Neural progenitor cell (in vitro differentiated cells): Measurements from ENCODE around the gene SLIT1. TPM values are rescaled to one million over a fixed set of nuclear protein-coding genes. Genes with fewer than 3 reads are reported as not detected.

Experiments
- DNase-seq: peaks from one replicate; pipeline ENCODE4 v3.0.0-alpha.2; 2016; ENCODE audit warnings: low spot score
- H2AFZ ChIP-seq: fragments of 200-600 bp; sonication (generic); replicated peaks from 2 replicates; pipeline ENCODE4 v1.6.1; 2016; ENCODE audit warnings: antibody characterized with exemption
- H3F3A ChIP-seq: fragments of 200-600 bp; sonication (generic); 2 replicates; pipeline ENCODE4 v1.6.1; 2016; ENCODE audit warnings: antibody characterized with exemption, low read depth
- H3K27ac ChIP-seq: fragments of 200-600 bp; sonication (generic); 2 replicates; pipeline ENCODE4 v1.5.1; 2016; ENCODE audit warnings: mild to moderate bottlenecking
- H3K27me3 ChIP-seq: fragments of 200-600 bp; sonication (generic); 2 replicates; pipeline ENCODE4 v1.6.1; 2016; ENCODE audit warnings: mild to moderate bottlenecking, moderate library complexity
- H3K36me3 ChIP-seq: fragments of 200-600 bp; sonication (generic); 2 replicates; pipeline ENCODE4 v1.5.1; 2016
- H3K4me1 ChIP-seq: fragments of 200-600 bp; sonication (generic); 2 replicates; pipeline ENCODE4 v1.6.1; 2016; ENCODE audit warnings: mixed run types
- H3K4me2 ChIP-seq: fragments of 200-600 bp; sonication (generic); 2 replicates; pipeline ENCODE4 v1.6.1; 2016
- H3K4me3 ChIP-seq: fragments of 200-600 bp; sonication (generic); 2 replicates; pipeline ENCODE4 v1.5.1; 2016
- H3K79me2 ChIP-seq: fragments of 200-600 bp; sonication (generic); 2 replicates; pipeline ENCODE4 v1.6.1; 2016; ENCODE audit warnings: low read depth
- H3K9ac ChIP-seq: fragments of 200-600 bp; sonication (generic); 2 replicates; pipeline ENCODE4 v1.6.1; 2016
- H3K9me3 ChIP-seq: fragments of 200-600 bp; sonication (generic); 2 replicates; pipeline ENCODE4 v1.5.1; 2016; ENCODE audit warnings: low read depth
- H4K20me1 ChIP-seq: fragments of 200-600 bp; sonication (generic); 2 replicates; pipeline ENCODE4 v1.6.1; 2016; ENCODE audit warnings: low read depth
- H3K27ac Mint-ChIP-seq: 3 replicates; pipeline ENCODE4 v1.8.0; 2021; ENCODE audit warnings: mixed read lengths
- H3K27me3 Mint-ChIP-seq: 2 replicates; pipeline ENCODE4 v1.8.0; 2022; ENCODE audit warnings: low read depth, mild to moderate bottlenecking, inconsistent platforms, moderate library complexity, mixed read lengths; ENCODE audit not compliant: insufficient read depth
- H3K36me3 Mint-ChIP-seq: 3 replicates; pipeline ENCODE4 v1.8.0; 2021; ENCODE audit warnings: mixed read lengths
- H3K4me1 Mint-ChIP-seq: 3 replicates; pipeline ENCODE4 v1.8.0; 2021; ENCODE audit warnings: mixed read lengths
- H3K4me3 Mint-ChIP-seq: 3 replicates; pipeline ENCODE4 v1.8.0; 2021; ENCODE audit warnings: mild to moderate bottlenecking, moderate library complexity, mixed read lengths
- H3K9me3 Mint-ChIP-seq: 3 replicates; pipeline ENCODE4 v1.8.0; 2020; ENCODE audit warnings: mixed read lengths
- CTCF ChIP-seq: fragments of 200-600 bp; sonication (generic); IDR thresholded peaks from 2 replicates; pipeline ENCODE4 v1.5.1; 2017; ENCODE audit warnings: antibody characterized with exemption, mild to moderate bottlenecking
- EZH2 ChIP-seq: fragments of 200-600 bp; sonication (generic); IDR thresholded peaks from 2 replicates; pipeline ENCODE4 v1.6.1; 2017; ENCODE audit warnings: antibody characterized with exemption, mild to moderate bottlenecking, moderate library complexity
- EZH2phosphoT487 ChIP-seq: fragments of 200-600 bp; sonication (generic); IDR thresholded peaks from 2 replicates; pipeline ENCODE4 v1.6.1; 2017; ENCODE audit warnings: antibody characterized with exemption
- total RNA-seq: library from RNA; depleted of rRNA; stranded (reverse); fragments of >200 nt; gene quantifications from 2 replicates; pipeline ENCODE4 v1.2.3, GENCODE V29; 2015; ENCODE audit warnings: low replicate concordance

SLIT1 gene
- total RNA-seq, 1 donor from 2014 or later: 0.92 TPM

GRCh38 chr10:97173036-97173435 lies 12.7 kb downstream of the SLIT1 start:
- peaks cover 28% of the 10 kb centered on the region for H3K27me3 Mint-ChIP-seq
- peaks cover 3% of the 10 kb centered on the region for H3F3A ChIP-seq
- H3K4me2 ChIP-seq: no peak overlapping the region
- peak overlapping the region; percentile 55 for H3K27ac Mint-ChIP-seq
- no peaks in the 10 kb centered on the region for H3K9me3 Mint-ChIP-seq
- H3K4me1 ChIP-seq: peaks cover 15% of the 10 kb centered on the region
- no peak overlapping the region for H2AFZ ChIP-seq
- peaks cover 28% of the 10 kb centered on the region for H3K4me1 Mint-ChIP-seq
- H3K36me3 ChIP-seq: no peaks in the 10 kb centered on the region
- no peak overlapping the region for H3K9ac ChIP-seq
- DNase-seq: no peak
- no peaks in the 10 kb centered on the region for H3K79me2 ChIP-seq
- no peak overlapping the region for H3K4me3 ChIP-seq
- peaks cover 32% of the 10 kb centered on the region for H3K27me3 ChIP-seq
- no peaks in the 10 kb centered on the region for H3K9me3 ChIP-seq
- no peaks in the 10 kb centered on the region for H3K36me3 Mint-ChIP-seq
- no peak overlapping the region for H3K4me3 Mint-ChIP-seq
- H4K20me1 ChIP-seq: peaks cover 8% of the 10 kb centered on the region
- no peak overlapping the region for H3K27ac ChIP-seq
- TF ChIP-seq EZH2phosphoT487: no peak
- TF ChIP-seq CTCF: no peak
- no peak for TF ChIP-seq EZH2

GRCh38 chr10:97171001-97171400 lies 14.8 kb downstream of the SLIT1 start:
- Histone ChIP-seq H3K36me3 (no peaks in the 10 kb centered on the region), H2AFZ (no peak overlapping the region), H3K27ac (no peak overlapping the region), H3K79me2 (no peaks in the 10 kb centered on the region), H3K9ac (no peak overlapping the region), H3K4me2 (no peak overlapping the region), H4K20me1 (no peaks in the 10 kb centered on the region), H3K4me3 (no peak overlapping the region), H3K27me3 (peaks cover 12% of the 10 kb centered on the region), H3F3A (peaks cover 3% of the 10 kb centered on the region), H3K4me1 (peaks cover 15% of the 10 kb centered on the region), H3K9me3 (no peaks in the 10 kb centered on the region)
- Mint-ChIP-seq H3K4me1 (peaks cover 34% of the 10 kb centered on the region), H3K27ac (peak overlapping the region; percentile 27), H3K9me3 (no peaks in the 10 kb centered on the region), H3K36me3 (no peaks in the 10 kb centered on the region), H3K4me3 (peak overlapping the region; percentile 36), H3K27me3 (peaks cover 32% of the 10 kb centered on the region)
- no peak for TF ChIP-seq EZH2phosphoT487
- no peak for DNase-seq

- TF ChIP-seq EZH2phosphoT487: no peak
- no peak for TF ChIP-seq CTCF
- TF ChIP-seq EZH2: no peak
- Histone ChIP-seq H3K27ac (no peak overlapping the region), H3K4me2 (no peak overlapping the region), H4K20me1 (no peaks in the 10 kb centered on the region), H3K4me3 (no peak overlapping the region), H3F3A (peaks cover 3% of the 10 kb centered on the region), H3K9me3 (no peaks in the 10 kb centered on the region), H3K79me2 (no peaks in the 10 kb centered on the region), H3K27me3 (peaks cover 3% of the 10 kb centered on the region), H3K4me1 (peaks cover 15% of the 10 kb centered on the region), H3K9ac (no peak overlapping the region), H3K36me3 (no peaks in the 10 kb centered on the region), H2AFZ (no peak overlapping the region)
- Mint-ChIP-seq H3K36me3 (no peaks in the 10 kb centered on the region), H3K27ac (no peak overlapping the region), H3K9me3 (no peaks in the 10 kb centered on the region), H3K4me1 (peaks cover 40% of the 10 kb centered on the region), H3K4me3 (no peak overlapping the region), H3K27me3 (peaks cover 36% of the 10 kb centered on the region)
- DNase-seq: no peak
These were observed 15.7 kb downstream of the SLIT1 start for GRCh38 chr10:97169911-97170693.

GRCh38 chr10:97169063-97169462 lies 16.7 kb downstream of the SLIT1 start:
- no peak for TF ChIP-seq EZH2phosphoT487
- no peak for TF ChIP-seq EZH2
- TF ChIP-seq CTCF: no peak
- peak overlapping the region; percentile 74 for H3K27ac Mint-ChIP-seq
- no peak overlapping the region for H3K4me3 ChIP-seq
- H3K4me3 Mint-ChIP-seq: peak overlapping the region; percentile 27
- H3K9ac ChIP-seq: no peak overlapping the region
- peaks cover 21% of the 10 kb centered on the region for H3K4me1 ChIP-seq
- no peaks in the 10 kb centered on the region for H3K9me3 Mint-ChIP-seq
- H3K36me3 Mint-ChIP-seq: no peaks in the 10 kb centered on the region
- H3K27me3 ChIP-seq: no peaks in the 10 kb centered on the region
- peaks cover 44% of the 10 kb centered on the region for H3K4me1 Mint-ChIP-seq
- no peak overlapping the region for H2AFZ ChIP-seq
- peaks cover 3% of the 10 kb centered on the region for H3F3A ChIP-seq
- no peaks in the 10 kb centered on the region for H3K36me3 ChIP-seq
- H3K79me2 ChIP-seq: no peaks in the 10 kb centered on the region
- no peaks in the 10 kb centered on the region for H4K20me1 ChIP-seq
- peak; percentile 49 for DNase-seq
- H3K4me2 ChIP-seq: no peak overlapping the region
- H3K9me3 ChIP-seq: no peaks in the 10 kb centered on the region
- peaks cover 39% of the 10 kb centered on the region for H3K27me3 Mint-ChIP-seq
- no peak overlapping the region for H3K27ac ChIP-seq
